Sigmoid colon (tissue), 4 donors: ENCODE results near the gene CKB.

Source experiments
- EP300 ChIP-seq, 4 donors: sonication (generic); formaldehyde crosslinking; IDR thresholded peaks; one replicate each; pipeline ENCODE4 v1.6.1; 2017; ENCODE audit warnings: antibody characterized with exemption in 4 of 4
- POLR2A ChIP-seq, 2 donors: fragments of 450-650 bp; IDR thresholded peaks; one replicate each; pipeline ENCODE4 v1.6.1; 2016; ENCODE audit warnings: antibody characterized with exemption in 2 of 2, mild to moderate bottlenecking in 2 of 2, moderate library complexity in 2 of 2
- TF ChIP-seq, protein P1 (sequence below), 4 experiments: fragments of 450-650 bp in 3 of 4; fragments of 200-600 bp in 1 of 4; IDR thresholded peaks; one replicate each; pipeline ENCODE4 v1.5.1; 2016 to 2019; ENCODE audit warnings: antibody characterized with exemption in 4 of 4, mild to moderate bottlenecking in 3 of 4, moderate library complexity in 2 of 4

DNA sequence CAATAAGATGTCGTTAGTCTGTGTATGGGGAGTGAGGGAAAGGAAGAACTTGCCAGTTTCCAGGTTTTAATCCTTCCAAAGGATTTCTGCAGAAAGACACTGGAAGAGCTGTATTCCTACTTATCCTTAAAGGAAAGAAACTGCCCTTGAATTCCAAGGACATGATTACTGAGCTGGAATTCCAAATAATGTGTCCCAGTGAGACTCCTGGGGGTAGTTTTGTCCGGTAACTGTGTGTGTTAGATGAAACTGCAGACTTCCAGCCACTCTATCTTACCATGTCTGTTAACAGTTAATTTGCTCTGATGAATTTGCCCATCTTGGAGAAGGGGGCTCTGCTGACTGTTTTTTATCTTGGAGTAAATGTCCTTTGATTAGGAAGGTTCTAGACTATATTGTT, 33.0 kb downstream of the CKB start:
- TF ChIP-seq, protein P1, sequence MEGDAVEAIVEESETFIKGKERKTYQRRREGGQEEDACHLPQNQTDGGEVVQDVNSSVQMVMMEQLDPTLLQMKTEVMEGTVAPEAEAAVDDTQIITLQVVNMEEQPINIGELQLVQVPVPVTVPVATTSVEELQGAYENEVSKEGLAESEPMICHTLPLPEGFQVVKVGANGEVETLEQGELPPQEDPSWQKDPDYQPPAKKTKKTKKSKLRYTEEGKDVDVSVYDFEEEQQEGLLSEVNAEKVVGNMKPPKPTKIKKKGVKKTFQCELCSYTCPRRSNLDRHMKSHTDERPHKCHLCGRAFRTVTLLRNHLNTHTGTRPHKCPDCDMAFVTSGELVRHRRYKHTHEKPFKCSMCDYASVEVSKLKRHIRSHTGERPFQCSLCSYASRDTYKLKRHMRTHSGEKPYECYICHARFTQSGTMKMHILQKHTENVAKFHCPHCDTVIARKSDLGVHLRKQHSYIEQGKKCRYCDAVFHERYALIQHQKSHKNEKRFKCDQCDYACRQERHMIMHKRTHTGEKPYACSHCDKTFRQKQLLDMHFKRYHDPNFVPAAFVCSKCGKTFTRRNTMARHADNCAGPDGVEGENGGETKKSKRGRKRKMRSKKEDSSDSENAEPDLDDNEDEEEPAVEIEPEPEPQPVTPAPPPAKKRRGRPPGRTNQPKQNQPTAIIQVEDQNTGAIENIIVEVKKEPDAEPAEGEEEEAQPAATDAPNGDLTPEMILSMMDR (IDR thresholded peaks at IDR 0.05): no peak
- no peak for TF ChIP-seq POLR2A (IDR thresholded peaks at IDR 0.05)
- TF ChIP-seq EP300 (IDR thresholded peaks at IDR 0.05): no peak
